Hair follicle dermal papilla cell (primary cell): ENCODE measurements around the gene ADAM20. TPM values are rescaled to one million over a fixed set of nuclear protein-coding genes. Genes with fewer than 3 reads are reported as not detected.

Source experiments
- small RNA-seq: library from RNA; depleted of rRNA; stranded (forward); fragments of <200 nt; gene quantifications from one replicate; pipeline ENCODE3, GENCODE V24; 2012
- total RNA-seq: library from RNA; depleted of rRNA; stranded (reverse); fragments of >200 nt; gene quantifications from 2 replicates; pipeline ENCODE4 v1.2.3, GENCODE V29; 2012

The ADAM20 gene
- 0.49 and 1.1 TPM in 2 replicates for total RNA-seq

GRCh38 chr14:70534904-70535303 lies at the start of gene ADAM20:
Gene ADAM20, minus strand, starts transcription at chr14:70535004. Its CDS starts 10,247 bp downstream, at chr14:70524757.

Small RNAs within 50 kb of the gene (small RNA-seq; reads per million reads assigned to genes)
- gene RNU6-659P, result not detected

Other genes with a start within 250 kb of the ADAM20 start
- gene COX16, start 175.3 kb downstream of the ADAM20 start, total RNA-seq, result 17.4 and 17.7 TPM in 2 replicates
- 20.1 and 21.5 TPM in 2 replicates for gene SYNJ2BP, start 117.9 kb downstream of the ADAM20 start, total RNA-seq
- gene ADAM21, start 82.8 kb downstream of the ADAM20 start, total RNA-seq, result under 0.01 TPM in 1 of 2 replicates, not detected in the other
- gene MED6, start 65.7 kb upstream of the ADAM20 start, total RNA-seq, result 30.6 and 35.0 TPM in 2 replicates
- gene TTC9, start 106.9 kb upstream of the ADAM20 start, total RNA-seq, result 0.97 and 1.7 TPM in 2 replicates